ENCODE data around the gene MYO1C.
"Not testable (repeated sequence)": the region's sequence is repeated elsewhere in the genome, so short reads cannot be mapped to it uniquely, and the experiment has no call there.

The MYO1C gene

GRCh38 chr17:1509290-1509881 lies 16.9 kb upstream of the MYO1C start:
- DNase-seq (ENCODE audit: extremely low spot score) = no peak
- POLR2A ChIA-PET = interaction anchor here (1.0 kb wide), 2 partner anchors 9 to 12 kb away, joined by 3 to 4 read pairs; no protein-coding TSS in a partner anchor
- TF ChIP-seq ZNF384 (IDR thresholded peaks at IDR 0.05) (no peak), FOXK2 (IDR thresholded peaks at IDR 0.05) (no peak), SP1 (IDR thresholded peaks at IDR 0.05) (no peak), ELF4 (IDR thresholded peaks at IDR 0.05) (no peak), SUZ12 (IDR thresholded peaks at IDR 0.05) (no peak), FOXM1 (IDR thresholded peaks at IDR 0.05; ENCODE audit: borderline replicate concordance) (no peak), CTBP1 (IDR thresholded peaks at IDR 0.05; ENCODE audit: borderline replicate concordance) (no peak), L3MBTL2 (conservative IDR thresholded peaks at IDR 0.05) (no peak), FOXA1 (IDR thresholded peaks at IDR 0.05) (no peak), TARDBP (IDR thresholded peaks at IDR 0.05) (no peak), LEF1 (IDR thresholded peaks at IDR 0.05; ENCODE audit: borderline replicate concordance) (no peak), ARNT (IDR thresholded peaks at IDR 0.05) (no peak), NFRKB (IDR thresholded peaks at IDR 0.05) (no peak), BHLHE40 (IDR thresholded peaks at IDR 0.05; ENCODE audit: borderline replicate concordance) (no peak), HDGF (IDR thresholded peaks at IDR 0.05; ENCODE audit: borderline replicate concordance) (no peak)
- TF ChIP-seq, protein P1, sequence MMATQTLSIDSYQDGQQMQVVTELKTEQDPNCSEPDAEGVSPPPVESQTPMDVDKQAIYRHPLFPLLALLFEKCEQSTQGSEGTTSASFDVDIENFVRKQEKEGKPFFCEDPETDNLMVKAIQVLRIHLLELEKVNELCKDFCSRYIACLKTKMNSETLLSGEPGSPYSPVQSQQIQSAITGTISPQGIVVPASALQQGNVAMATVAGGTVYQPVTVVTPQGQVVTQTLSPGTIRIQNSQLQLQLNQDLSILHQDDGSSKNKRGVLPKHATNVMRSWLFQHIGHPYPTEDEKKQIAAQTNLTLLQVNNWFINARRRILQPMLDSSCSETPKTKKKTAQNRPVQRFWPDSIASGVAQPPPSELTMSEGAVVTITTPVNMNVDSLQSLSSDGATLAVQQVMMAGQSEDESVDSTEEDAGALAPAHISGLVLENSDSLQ (IDR thresholded peaks at IDR 0.05) = no peak
- CTCF ChIA-PET = interaction anchor here (0.7 kb wide), 1 partner anchor 24 kb away, joined by 5 read pairs; no protein-coding TSS in a partner anchor

DNA sequence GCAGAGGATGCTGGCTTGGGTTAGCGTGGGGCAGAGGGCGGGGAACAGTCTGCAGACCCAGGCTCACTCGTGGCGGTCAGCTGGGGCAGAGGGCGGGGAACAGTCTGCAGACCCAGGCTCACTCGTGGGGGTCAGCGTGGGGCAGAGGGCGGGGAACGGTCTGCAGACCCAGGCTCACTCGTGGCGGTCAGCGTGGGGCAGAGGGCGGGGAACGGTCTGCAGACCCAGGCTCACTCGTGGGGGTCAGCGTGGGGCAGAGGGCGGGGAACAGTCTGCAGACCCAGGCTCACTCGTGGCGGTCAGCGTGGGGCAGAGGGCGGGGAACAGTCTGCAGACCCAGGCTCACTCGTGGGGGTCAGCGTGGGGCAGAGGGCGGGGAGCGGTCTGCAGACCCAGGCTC lies 16.2 kb upstream of the MYO1C start:
- POLR2A ChIA-PET = interaction anchor here (1.0 kb wide), 1 partner anchor 10 kb away, joined by 3 read pairs; no protein-coding TSS in a partner anchor
- CTCF ChIA-PET; DNase-seq (ENCODE audit: extremely low spot score): not testable (repeated sequence)

- ChIA-PET CTCF (no interaction called here), POLR2A (no interaction called here)
- no peak for DNase-seq (ENCODE audit: extremely low spot score)
- TF ChIP-seq L3MBTL2 (conservative IDR thresholded peaks at IDR 0.05) (no peak), BHLHE40 (IDR thresholded peaks at IDR 0.05; ENCODE audit: borderline replicate concordance) (no peak), LEF1 (IDR thresholded peaks at IDR 0.05; ENCODE audit: borderline replicate concordance) (no peak), CTBP1 (IDR thresholded peaks at IDR 0.05; ENCODE audit: borderline replicate concordance) (no peak), ZNF384 (IDR thresholded peaks at IDR 0.05) (no peak), NFRKB (IDR thresholded peaks at IDR 0.05) (no peak), ARNT (IDR thresholded peaks at IDR 0.05) (no peak), HDGF (IDR thresholded peaks at IDR 0.05; ENCODE audit: borderline replicate concordance) (no peak), SP1 (IDR thresholded peaks at IDR 0.05) (no peak), ELF4 (IDR thresholded peaks at IDR 0.05) (no peak), SUZ12 (IDR thresholded peaks at IDR 0.05) (no peak), FOXA1 (IDR thresholded peaks at IDR 0.05) (no peak), FOXM1 (IDR thresholded peaks at IDR 0.05; ENCODE audit: borderline replicate concordance) (no peak), FOXK2 (IDR thresholded peaks at IDR 0.05) (no peak)
- TF ChIP-seq, protein P1 (IDR thresholded peaks at IDR 0.05) = no peak
Observed at GRCh38 chr17:1506649-1507267, 14.3 kb upstream of the MYO1C start.

DNA sequence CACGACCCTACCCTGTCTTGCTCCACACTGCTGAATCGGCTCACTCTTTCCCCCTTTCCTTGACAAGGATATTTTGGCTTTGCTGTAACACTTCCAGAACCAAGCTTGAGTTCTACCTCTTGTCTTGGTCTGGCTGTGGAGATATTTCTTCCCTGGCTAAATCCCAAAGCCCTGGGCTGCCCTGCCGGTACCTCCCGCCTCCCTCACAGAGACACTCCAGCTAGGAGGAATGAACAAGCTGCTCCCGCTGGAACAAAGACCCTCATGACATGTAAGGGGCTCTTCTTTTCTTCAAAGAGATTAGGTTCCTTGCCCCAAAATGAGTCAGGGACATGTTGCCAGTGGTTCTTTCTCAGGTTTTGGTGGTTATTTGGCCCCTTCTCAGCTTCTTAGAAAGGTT lies 13.1 kb upstream of the MYO1C start:
- TF ChIP-seq LEF1 (IDR thresholded peaks at IDR 0.05; ENCODE audit: borderline replicate concordance) (no peak), HDGF (IDR thresholded peaks at IDR 0.05; ENCODE audit: borderline replicate concordance) (no peak), FOXM1 (IDR thresholded peaks at IDR 0.05; ENCODE audit: borderline replicate concordance) (no peak), FOXK2 (IDR thresholded peaks at IDR 0.05) (no peak), L3MBTL2 (conservative IDR thresholded peaks at IDR 0.05) (no peak)
- CTCF ChIA-PET = no interaction called here
- DNase-seq (ENCODE audit: extremely low spot score) = no peak
- POLR2A ChIA-PET = interaction anchor here (1.3 to 4.3 kb wide), 2 partner anchors 9 to 10 kb away, joined by 3 to 16 read pairs; partner anchors contain the start of gene INPP5K

DNA sequence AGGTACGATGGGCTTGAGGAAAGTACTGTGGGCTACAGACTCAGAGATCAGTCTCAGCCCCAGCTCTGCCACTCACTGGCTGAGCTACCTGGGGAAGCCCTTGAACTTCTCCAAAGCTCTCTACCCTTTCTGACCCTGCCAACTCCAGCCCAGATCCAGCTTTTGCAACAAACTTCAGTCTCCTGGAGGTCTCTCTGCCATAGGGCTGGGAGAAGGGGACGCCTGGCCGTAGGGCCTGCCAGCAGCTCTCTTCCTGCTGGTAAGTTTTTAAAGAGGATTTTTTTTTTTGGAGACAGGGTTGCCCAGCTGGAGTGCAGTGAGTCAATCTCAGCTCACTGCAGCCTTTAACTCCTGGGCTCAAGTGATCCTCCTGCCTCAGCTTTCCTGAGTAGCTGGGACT lies 12.4 kb upstream of the MYO1C start:
- POLR2A ChIA-PET = interaction anchor here (1.0 to 4.3 kb wide), 3 partner anchors 8 to 11 kb away, joined by 3 to 16 read pairs (median 3); partner anchors contain the start of gene INPP5K
- DNase-seq (ENCODE audit: extremely low spot score) = no peak
- TF ChIP-seq HDGF (IDR thresholded peaks at IDR 0.05; ENCODE audit: borderline replicate concordance) = no peak
- TF ChIP-seq ZNF384 (IDR thresholded peaks at IDR 0.05) = no peak
- TF ChIP-seq FOXA1 (IDR thresholded peaks at IDR 0.05) = no peak
- TF ChIP-seq LEF1 (IDR thresholded peaks at IDR 0.05; ENCODE audit: borderline replicate concordance) = no peak
- TF ChIP-seq ARNT (IDR thresholded peaks at IDR 0.05) = no peak
- no peak for TF ChIP-seq CTBP1 (IDR thresholded peaks at IDR 0.05; ENCODE audit: borderline replicate concordance)
- no peak for TF ChIP-seq SUZ12 (IDR thresholded peaks at IDR 0.05)
- no peak for TF ChIP-seq L3MBTL2 (conservative IDR thresholded peaks at IDR 0.05)
- TF ChIP-seq SP1 (IDR thresholded peaks at IDR 0.05) = no peak
- TF ChIP-seq BHLHE40 (IDR thresholded peaks at IDR 0.05; ENCODE audit: borderline replicate concordance) = no peak
- no peak for TF ChIP-seq NFRKB (IDR thresholded peaks at IDR 0.05)
- TF ChIP-seq FOXK2 (IDR thresholded peaks at IDR 0.05) = no peak
- TF ChIP-seq TARDBP (IDR thresholded peaks at IDR 0.05) = no peak
- TF ChIP-seq, protein P1 (IDR thresholded peaks at IDR 0.05) = no peak
- TF ChIP-seq ELF4 (IDR thresholded peaks at IDR 0.05) = no peak
- no peak for TF ChIP-seq FOXM1 (IDR thresholded peaks at IDR 0.05; ENCODE audit: borderline replicate concordance)
- CTCF ChIA-PET = no interaction called here

DNA sequence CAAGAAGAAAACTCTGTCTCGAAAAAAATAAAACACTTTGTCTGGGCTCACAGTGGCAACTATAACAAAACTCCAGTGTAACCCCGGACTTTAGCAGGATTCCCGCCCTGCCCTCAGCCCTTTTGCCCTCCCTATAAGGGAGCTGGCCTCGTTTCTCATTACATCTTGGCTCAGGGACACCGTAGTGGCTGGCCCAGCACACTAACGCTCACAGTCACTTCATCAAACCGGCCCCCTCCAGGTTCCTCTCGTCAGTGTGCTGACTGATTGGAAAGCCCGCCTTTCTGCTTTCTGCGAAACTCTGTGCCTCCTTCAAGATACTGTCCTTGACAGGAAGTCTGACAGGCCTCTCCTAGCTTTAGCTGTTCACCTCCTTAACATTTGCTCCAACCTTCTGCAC lies 11.2 kb upstream of the MYO1C start:
- TF ChIP-seq NFRKB (IDR thresholded peaks at IDR 0.05) (no peak), ZNF384 (IDR thresholded peaks at IDR 0.05) (no peak), FOXM1 (IDR thresholded peaks at IDR 0.05; ENCODE audit: borderline replicate concordance) (no peak), BHLHE40 (IDR thresholded peaks at IDR 0.05; ENCODE audit: borderline replicate concordance) (no peak), LEF1 (IDR thresholded peaks at IDR 0.05; ENCODE audit: borderline replicate concordance) (no peak), ELF4 (IDR thresholded peaks at IDR 0.05) (no peak), TARDBP (IDR thresholded peaks at IDR 0.05) (no peak), FOXK2 (IDR thresholded peaks at IDR 0.05) (no peak), ARNT (IDR thresholded peaks at IDR 0.05) (no peak), SP1 (IDR thresholded peaks at IDR 0.05) (no peak)
- TF ChIP-seq, protein P1 (IDR thresholded peaks at IDR 0.05) = no peak
- no peak for DNase-seq (ENCODE audit: extremely low spot score)
- CTCF ChIA-PET = no interaction called here
- POLR2A ChIA-PET = interaction anchor here (4.3 kb wide), 1 partner anchor 12 kb away, joined by 16 read pairs; the partner anchor contains the start of gene INPP5K

Data from HEK293T (cell line).